HG03521 (cell line): ENCODE results near the gene RAD51B.
"Not testable (repeated sequence)": the region's sequence is repeated elsewhere in the genome, so short reads cannot be mapped to it uniquely, and the experiment has no call there.

Experiments
- ATAC-seq: cut with Tn5 transposase; IDR thresholded peaks from one replicate; pipeline ENCODE4 v1.9.1; 2021; ENCODE audit warnings: mild to moderate bottlenecking, moderate library complexity; ENCODE audit not compliant: unreplicated experiment

RAD51B gene

GRCh38 chr14:68062651-68063050 is 243.1 kb downstream of the RAD51B start:
- ATAC-seq = no peak

- no peak for ATAC-seq
Observed at GRCh38 chr14:68065322-68065721, 245.7 kb downstream of the RAD51B start.

- no peak for ATAC-seq
Observed at GRCh38 chr14:68074765-68075381, 255.3 kb downstream of the RAD51B start.

- ATAC-seq = no peak
Observed at GRCh38 chr14:68075382-68076029, 255.9 kb downstream of the RAD51B start.

GRCh38 chr14:68076451-68076850 is 256.9 kb downstream of the RAD51B start:
- ATAC-seq = no peak

GRCh38 chr14:68079941-68080697 is 260.5 kb downstream of the RAD51B start:
- no peak for ATAC-seq

- ATAC-seq = no peak
Observed at GRCh38 chr14:68081489-68081888, 261.9 kb downstream of the RAD51B start.

- ATAC-seq = no peak
Observed at GRCh38 chr14:68082698-68083291, 263.2 kb downstream of the RAD51B start.

- ATAC-seq = no peak
Observed at GRCh38 chr14:68084256-68084655, 264.7 kb downstream of the RAD51B start.

- no peak for ATAC-seq
Observed at GRCh38 chr14:68085742-68086141, 266.2 kb downstream of the RAD51B start.

GRCh38 chr14:68088451-68088854 is 268.9 kb downstream of the RAD51B start:
- ATAC-seq = no peak

- no peak for ATAC-seq
Observed at GRCh38 chr14:68089146-68089731, 269.7 kb downstream of the RAD51B start.

GRCh38 chr14:68094158-68094557 is 274.6 kb downstream of the RAD51B start:
- ATAC-seq = no peak

- no peak for ATAC-seq
Observed at GRCh38 chr14:68094752-68095151, 275.2 kb downstream of the RAD51B start.

GRCh38 chr14:68097727-68098126 is 278.1 kb downstream of the RAD51B start:
- ATAC-seq = no peak

- no peak for ATAC-seq
Observed at GRCh38 chr14:68098834-68099233, 279.3 kb downstream of the RAD51B start.

- ATAC-seq = no peak
Observed at GRCh38 chr14:68099495-68100045, 280.0 kb downstream of the RAD51B start.

GRCh38 chr14:68101715-68102301 is 282.2 kb downstream of the RAD51B start:
- ATAC-seq = not testable (repeated sequence)

- ATAC-seq = no peak
Observed at GRCh38 chr14:68103853-68104252, 284.3 kb downstream of the RAD51B start.

- no peak for ATAC-seq
Observed at GRCh38 chr14:68104518-68104917, 284.9 kb downstream of the RAD51B start.

GRCh38 chr14:68105816-68106215 is 286.2 kb downstream of the RAD51B start:
- no peak for ATAC-seq
